ENCODE data around the gene CNIH2.
A peak's percentile ranks its signal among the peaks of the same experiment; 100 is the strongest.
"Not testable (repeated sequence)": the region's sequence is repeated elsewhere in the genome, so short reads cannot be mapped to it uniquely, and the experiment has no call there.

CNIH2 gene

DNA sequence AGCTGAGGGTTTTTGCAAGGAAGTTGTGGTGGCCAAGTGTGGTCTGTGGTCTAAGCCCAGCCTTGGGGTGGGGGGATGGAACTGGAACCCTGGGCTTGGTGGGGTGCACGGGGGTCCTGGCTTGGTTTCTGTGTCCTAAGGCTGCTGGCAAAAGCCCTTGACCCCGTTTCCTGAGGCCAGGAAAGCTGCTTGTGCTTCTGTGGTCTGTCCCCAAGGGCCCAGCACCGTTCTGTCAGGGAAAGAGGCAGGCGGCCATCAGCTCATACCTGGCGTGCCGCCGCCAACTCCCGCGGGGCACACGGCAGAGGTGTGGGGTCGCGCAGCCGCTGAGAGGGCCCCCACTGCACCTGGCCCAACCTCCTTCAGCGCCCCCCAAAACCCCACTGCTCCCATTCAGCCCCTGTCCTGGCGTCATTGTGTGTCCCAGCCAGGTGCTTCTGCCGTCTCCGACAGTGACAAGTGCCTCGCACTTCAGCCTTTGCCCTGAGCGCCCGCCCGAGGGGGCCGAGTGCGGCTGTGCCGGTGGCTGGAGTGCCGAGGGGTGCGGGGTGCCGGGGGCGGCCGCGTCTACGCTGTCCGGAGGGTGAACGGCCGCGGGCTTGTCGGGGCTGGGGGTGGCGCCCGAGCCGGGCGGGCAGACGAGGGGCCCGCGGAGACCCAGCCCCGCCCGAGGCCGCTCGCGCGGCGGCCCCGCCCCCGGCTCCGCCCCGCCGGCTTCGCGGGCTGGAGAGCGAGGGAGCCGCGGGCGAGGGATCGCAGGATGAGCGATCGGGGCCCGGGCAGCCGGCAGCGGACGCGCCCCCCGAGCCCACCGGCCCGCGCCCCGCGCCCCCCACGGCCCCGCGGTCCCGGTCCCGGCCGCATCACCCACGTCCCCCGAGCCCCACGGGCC, at the start of gene CNIH2:
Gene CNIH2, plus strand, starts transcription at position 705 of the 892 bp plus-strand sequence. CDS start 282 bp downstream, outside the sequence.
- no peak for DNase-seq

DNA sequence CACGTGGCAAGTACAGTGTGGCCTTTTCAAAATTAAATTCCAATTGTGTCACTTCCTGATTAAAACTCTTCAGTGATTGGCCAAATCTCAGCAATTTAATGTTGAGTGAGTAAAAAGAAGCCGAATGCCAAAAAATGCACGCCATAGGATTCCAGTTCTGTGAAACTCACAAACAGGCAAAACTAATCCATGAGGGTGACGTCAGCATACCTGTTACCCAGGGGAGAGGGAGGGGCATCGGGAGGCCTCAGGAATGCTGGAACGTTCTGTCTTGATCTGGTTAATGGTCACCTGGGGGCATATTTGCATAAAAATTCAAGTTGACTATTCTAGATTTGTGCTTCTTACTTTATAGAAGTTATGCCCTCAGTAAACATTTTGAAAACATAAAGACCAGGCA, 49.5 kb upstream of the CNIH2 start:
- no peak for DNase-seq

DNA sequence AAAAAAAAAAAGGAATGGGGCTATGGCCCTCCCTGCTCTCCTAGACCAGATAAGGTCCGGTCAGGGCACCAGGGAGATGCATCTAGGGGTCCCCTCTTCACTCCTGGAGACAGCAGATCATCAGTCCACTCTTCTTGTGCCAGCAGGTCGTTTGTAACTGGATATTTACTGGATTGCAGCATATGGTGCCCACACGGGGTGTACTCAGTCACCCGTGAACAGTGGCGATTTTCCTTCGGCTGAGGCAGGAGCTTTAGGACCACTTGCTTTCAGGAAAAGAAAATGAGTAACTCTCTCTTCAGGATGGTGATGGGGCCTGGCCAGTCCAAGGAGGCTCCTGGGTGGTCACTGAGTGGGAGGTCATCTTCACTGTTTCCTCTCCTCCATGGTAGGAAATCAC, 47.8 kb upstream of the CNIH2 start:
- DNase-seq, result no peak

DNA sequence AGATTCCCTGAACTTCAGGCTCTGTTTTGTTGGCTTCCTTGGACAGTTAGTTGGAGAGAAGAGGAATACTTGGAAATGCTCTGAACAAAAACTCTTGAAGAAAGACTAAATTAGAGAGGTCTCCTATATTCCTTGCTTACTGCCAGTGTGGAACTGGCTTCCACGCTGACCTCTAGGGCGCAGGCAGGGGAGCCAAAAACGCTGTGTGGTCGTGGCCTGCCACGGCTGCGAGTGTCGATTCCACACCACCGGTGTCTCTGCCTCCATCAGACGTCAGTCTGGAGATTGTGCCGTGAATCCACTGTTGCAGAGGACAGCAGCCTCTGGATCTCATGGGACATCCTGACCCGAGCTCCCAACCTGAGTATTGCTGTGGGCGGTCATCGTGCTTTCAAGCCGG, 47.0 kb upstream of the CNIH2 start:
- no peak for DNase-seq

DNA sequence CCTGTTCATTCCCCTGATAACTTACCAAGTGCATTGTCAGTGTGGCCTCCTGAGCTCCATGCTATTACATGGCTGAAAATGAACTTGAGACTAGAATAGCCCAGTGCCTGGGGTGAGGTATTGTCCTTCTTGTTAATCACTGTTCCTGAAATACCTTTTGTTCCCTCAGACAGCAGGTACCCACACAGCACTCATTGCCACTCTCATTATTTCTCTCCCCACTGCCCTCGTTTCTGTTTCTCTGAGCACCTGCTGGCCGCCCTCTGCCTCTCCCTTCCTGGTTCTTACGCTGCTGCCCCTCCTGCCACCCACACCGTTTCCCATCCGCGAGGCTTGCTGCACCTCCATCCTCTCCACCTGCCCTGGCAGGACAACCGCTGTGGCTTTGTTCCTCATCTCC, 46.4 kb upstream of the CNIH2 start:
- peak; percentile 91 for DNase-seq

DNA sequence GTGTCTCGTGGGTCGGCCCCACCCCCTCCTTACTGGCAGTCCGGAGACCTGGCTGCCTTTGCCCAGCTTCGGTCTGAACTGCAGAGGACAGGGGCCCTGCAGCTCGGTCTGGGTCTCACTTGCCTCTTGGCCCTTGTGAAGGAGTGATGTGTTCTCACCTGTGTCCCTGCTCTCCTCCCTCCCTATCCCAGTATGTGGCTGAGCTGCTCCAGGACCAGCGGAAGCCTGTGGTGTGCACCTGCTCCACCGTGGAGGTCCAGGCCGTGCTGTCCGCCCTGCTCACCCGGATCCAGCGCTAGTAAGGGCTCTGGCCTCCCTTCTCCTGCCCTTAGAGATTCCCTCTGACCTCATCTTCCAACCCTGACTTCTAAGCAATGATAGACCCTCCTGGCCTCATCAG, 45.2 kb upstream of the CNIH2 start:
- no peak for DNase-seq

DNA sequence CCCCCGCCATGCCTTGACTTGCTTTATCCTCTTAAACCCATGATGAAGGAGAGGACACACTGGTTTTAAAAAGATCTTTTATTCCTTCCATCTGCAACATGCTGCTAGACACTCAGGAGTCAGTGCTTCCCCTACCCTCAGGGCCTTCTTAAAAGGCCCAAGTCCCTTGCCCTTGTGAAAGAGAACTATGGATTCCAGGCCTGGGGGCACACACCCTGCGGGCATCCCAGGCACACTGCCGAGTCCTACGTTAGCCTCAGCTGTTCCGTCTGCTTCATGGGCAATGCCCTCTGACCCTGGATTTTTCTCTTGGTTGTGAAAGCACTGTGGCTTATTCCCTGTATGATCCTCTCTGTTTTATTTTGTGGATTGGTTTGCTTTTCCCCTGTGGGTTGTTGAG, 44.7 kb upstream of the CNIH2 start:
- no peak for DNase-seq

DNA sequence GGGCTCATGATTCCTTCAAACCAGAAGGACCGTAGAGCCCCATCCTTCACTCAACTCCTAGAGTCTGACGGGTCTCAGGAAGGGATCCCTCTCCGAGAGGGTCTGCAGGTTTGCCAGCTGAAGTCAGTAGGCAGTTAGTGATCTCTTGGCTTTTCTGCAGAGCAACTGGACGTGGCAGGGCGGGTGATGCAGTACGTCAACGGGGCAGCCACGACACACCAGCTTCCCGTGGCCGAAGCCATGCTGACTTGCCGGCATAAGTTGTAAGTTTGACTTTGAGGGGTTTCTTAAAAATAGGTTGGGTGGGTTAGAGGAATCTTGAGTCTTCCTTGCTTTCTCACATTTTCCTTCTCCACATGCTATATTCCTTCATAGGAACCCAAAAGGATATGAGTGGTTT, 42.8 kb upstream of the CNIH2 start:
- DNase-seq, result no peak

DNA sequence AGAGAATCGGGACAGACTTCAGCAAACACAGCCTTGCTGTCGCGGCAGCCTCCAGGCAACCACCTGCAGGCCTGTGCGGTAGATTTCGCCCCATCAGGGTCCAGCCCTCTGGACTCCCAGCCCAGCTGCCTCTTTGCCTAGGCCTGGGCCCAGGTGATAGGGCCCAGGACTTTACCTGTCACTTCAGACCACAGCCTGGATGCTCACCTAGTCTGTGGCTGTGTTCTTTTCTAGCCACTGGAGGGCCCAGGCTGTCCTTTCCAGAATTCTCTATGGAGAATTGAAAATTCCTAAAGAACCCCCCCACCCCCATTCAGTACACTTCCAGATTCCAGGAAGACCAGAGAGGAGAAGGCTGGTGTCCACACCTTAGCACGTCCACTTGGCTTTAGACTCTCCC, 40.1 kb upstream of the CNIH2 start:
- DNase-seq, result no peak

DNA sequence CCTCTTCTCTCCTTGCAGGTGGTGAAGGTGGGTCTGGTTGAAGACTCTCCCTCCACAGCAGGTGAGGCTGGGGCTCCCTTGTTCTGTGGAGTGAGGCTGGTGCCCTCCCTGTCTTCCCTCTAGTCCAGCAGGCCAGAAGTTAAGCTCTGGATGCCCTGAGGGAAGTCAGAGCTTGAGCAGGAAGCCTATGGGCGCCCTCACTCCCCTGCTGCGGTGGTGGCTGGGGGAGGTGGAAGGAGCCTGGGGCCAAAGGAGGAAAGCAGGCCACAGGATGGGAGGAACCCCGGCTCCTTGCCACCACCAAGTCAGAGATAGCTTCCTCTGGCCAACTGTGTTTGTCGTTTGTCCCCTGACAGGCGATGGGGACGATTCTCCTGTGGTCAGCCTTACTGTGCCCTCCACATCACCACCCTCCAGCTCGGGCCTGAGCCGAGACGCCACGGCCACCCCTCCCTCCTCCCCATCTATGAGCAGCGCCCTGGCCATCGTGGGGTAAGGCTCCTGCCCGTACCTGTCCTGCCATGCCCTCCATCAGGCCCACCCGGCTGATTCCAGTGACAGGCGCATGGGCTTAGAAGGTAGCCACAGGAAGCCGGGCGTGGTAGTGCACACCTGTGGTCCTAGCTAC, 39.1 kb upstream of the CNIH2 start:
- no peak for DNase-seq

DNA sequence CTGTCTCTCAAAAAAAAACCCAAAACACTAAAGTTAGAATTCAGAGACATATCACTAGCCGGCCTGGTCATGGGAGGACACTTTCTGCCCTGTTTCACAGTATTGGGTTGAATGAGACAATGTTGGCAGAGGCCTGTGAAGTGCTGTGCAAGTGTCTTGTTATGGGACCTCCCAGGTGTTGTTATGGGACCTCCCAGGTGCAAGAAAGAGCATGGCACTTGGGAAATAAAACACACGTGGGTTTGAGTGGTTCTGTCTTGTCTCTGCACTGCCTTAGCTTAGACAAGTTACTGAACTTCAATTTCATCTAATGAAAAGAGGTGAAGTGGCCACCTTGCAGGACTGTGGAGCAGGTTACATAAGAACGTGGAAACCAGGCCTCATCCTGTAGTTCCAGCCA, 38.5 kb upstream of the CNIH2 start:
- DNase-seq, result no peak

DNA sequence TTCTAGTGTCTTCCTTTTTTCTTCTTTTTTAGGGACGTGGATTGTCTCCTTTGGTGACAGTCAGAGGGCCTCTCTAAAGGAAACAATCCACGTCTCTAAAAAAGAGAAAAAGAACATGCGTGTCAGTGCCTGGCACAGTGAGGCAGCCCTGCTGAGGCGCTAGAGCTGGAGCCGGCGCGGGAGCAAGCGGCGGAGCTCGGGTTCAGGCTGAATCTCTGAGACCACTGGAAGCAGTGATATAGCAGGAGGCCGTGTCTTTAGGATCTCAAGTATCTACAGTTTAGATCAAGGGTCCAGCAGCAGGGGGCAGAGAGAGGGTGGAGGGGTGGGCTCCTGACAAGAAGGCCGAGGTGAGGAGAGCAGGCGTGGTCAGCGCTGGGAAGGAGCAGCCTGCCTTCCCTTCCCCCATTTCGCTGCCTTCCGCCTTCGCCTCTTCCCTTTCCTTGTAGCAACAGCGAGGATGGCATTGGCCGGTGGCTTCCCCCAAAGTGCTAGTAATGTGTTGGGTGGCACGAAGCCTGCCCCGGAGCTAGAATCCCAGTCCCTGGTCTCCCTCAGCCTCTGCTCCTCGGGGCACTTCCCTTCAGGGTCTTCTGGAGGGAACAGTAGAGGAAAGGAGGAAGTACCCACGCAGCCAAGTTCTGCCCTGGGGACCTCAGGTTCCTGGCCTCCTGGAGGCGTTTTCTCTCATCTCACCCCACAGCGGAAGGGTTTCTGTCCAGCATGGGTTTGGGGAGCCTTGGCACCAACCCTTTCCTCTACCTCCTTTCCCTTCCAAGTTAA, 37.8 kb upstream of the CNIH2 start:
- DNase-seq, result no peak

DNA sequence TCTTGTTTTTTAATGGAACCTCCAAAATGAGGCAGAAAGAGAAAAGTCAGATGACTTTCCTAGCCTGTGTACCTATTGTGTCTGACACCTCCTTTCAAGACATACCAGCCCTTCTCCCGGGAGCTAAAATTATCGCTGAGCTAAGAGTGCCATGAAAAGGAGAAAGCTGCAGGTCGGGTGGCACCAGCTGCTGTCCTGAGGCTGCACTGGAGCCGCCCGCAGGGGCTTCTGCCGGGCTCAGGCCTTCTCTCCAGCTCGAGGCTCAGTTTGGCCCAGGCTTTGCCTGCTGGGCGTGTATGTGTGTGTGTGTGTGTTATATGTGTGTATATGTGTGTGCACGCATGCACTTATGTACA, 37.2 kb upstream of the CNIH2 start:
- no peak for DNase-seq

DNA sequence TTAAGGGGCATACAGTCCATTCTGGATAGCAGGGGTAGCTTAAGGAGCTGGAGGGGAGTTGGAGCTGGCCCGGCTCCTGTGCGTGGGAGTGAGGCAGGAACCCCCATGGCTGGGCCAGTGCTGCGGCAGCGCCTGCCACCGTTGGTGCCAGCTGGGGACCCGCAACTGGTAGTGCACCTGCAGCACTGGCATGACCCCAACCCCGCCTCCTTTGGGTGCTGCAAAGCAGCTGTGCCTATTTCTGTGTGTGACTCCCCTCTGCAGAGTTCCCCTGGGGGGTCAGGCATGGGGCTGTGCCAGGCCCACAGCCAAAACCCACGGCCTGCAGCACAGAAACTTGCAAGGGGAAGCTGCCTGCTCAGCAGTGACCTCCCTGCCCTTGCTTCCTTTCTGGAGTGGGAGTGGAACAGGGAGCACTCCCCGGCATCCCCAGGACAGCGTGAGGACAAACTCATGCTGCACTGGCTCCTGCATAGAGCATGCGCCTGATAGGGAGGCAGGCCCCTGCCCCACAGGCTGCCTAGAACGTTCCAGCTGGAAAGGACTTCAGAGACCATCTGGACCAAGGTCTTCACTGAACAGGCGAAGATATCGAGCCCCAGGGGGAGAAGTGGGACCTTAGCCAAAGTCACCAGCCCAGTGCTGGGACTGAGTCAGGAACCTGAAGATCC, 35.7 kb upstream of the CNIH2 start:
- no peak for DNase-seq

DNA sequence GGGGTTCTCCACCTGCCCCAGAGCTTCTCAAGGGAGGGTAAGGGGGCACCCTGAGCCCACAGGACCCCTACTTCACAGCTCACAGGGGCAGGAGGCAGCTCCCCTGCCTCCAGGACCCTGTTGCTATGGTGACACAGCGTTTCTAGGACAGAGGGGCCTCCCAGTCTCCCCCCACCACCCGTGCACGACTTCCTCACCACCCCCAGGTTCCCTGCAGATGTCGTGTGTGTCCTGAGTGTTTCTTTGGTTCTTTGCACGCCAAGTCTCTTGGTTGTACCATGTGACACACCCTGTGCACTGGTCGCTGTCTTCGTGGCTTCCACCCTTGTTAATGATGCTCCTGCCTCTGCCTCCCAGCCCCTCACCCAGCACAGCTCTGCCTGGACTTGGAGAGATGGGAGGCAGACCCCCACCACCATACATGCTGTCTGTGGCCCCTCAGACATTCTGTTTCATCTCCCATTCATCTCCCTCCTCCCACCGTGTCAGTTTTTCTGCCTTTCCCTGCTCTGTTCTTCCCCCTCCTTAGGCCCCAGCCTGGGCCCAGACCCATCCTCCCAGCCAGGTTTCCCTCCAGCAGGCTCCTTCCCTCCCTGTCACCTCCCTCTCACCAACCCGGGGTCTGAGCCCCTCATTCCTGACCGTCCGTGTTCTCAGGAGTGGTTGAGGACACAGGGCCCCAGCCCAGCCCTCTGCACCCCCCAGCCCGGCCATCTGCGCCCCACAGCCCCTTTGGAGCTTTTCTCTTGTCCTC, 34.0 kb upstream of the CNIH2 start:
- DNase-seq, result no peak

DNA sequence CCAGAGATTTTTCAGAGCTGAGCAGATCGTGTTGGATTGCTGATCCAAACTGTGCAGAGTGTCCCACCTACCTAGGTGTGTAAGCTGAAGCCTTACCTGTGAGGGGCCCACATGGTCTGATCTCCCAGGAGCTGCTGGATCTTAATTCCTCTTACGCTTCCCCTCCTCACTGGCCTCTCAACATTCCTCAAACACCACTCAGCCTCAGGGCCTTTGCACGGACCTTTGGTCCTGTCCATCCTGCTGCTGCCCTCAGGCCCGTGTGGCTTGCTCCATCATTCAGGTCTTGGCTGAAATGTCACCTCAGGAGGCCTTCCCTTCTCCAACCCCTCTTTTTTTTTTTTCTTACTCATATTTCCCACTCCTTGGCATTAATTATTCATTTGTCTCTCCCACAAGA, 30.7 kb upstream of the CNIH2 start:
- DNase-seq, result no peak

DNA sequence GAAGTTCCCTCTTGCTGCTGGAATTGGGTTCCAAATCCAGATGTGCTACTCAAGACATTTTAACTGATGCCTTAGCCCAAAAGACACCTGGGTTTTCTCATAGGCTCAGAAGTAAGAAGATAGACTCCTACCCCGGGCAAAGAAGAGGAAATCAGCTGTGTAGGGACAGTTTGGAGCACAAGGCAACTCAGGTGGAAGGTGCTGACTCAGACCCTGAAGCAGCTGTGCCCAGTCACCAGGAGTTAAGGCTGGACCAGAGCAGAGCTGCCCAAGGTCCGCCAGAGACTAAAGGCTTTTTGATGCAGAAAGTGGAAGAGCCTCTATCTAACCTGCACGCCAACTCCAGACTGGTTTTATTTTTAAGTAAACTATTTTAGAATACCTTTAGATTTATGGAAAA, 30.2 kb upstream of the CNIH2 start:
- DNase-seq, result no peak

DNA sequence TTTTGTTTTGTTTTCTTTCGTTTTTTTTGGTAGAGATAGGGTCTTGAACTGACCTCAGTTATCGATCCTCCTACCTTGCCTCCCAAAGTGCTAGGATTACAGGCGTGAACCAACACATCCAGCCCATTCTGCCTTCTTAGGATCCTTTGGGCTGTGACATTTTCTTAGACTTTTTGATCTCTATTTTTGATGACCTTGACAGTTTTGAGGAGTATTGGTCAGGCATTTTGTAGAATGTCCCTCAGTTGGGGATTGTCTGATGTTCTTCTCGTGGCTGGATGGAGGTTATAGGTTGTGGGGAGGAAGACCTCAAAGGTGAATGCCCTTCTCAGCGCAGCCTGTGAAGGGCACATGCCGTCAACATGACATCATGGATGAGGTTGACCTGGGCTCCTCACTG, 29.1 kb upstream of the CNIH2 start:
- DNase-seq, result no peak

DNA sequence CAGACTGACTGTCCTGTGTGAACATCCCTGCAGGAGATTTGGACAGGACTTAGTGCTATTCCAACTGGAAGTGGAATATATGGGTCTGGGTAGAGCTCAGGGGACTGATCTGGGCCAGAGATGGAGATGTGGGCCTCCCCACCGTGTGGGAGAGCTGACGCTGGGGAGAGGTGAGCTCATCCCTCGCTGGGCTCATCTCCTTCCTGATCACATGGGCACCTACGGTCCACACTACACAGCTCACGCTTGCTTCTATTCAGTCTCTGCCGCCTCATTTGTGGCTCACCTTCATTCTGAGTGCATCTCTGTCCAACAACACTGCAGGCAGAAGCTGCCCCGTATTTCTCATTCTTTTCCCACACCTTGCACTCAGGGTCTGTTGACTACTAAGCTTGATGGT, 26.2 kb upstream of the CNIH2 start:
- DNase-seq, result no peak

DNA sequence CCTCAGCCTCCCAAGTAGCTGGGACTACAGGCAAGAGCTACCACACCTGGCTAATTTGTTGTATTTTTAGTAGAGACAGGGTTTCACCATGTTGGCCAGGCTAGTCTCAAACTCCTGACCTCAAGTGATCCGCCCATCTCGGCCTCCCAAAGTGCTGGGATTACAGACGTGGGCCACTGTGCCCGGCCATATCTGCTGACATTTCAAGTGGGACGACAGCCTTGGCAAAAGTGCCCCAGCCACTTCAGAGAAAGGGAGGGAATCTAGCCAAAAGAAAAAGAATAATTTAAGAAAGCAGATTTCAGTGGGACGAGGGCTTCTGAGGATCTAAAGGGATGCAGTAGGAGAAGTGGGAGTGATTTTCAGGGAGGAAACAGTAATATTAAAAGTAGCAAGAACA, 24.9 kb upstream of the CNIH2 start:
- DNase-seq, result not testable (repeated sequence)

DNA sequence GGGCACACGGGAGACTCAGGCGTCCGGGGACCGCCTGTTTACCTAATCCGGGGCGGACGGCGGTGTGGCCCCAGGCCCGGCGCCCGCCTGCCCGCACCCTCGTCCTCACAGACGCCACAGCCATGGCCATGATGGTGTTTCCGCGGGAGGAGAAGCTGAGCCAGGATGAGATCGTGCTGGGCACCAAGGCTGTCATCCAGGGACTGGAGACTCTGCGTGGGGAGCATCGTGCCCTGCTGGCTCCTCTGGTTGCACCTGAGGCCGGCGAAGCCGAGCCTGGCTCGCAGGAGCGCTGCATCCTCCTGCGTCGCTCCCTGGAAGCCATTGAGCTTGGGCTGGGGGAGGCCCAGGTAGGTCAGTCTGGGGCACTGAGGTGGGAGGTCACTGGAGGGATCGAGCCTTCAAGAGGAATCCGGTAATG, 19.5 kb upstream of the CNIH2 start:
- no peak for DNase-seq

DNA sequence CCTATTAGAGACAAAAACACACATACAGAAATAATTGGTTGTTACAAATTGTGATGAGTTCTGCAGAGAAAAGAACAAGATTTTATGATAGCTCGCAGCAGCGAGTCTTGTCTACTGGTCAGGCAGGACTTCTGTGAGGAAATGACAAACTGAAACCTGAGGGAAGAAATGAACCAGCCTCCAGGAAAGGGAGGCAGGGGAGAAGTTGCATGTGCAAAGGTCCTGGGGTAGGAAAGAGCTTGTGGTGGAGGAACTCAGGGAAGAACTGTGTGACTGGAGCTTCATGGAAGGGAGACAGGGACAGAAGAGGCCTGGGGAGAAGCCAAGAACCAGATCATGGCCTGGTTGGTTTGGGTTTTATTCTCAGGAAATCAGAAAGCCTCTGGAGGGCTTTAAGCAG, 18.8 kb upstream of the CNIH2 start:
- DNase-seq, result no peak

DNA sequence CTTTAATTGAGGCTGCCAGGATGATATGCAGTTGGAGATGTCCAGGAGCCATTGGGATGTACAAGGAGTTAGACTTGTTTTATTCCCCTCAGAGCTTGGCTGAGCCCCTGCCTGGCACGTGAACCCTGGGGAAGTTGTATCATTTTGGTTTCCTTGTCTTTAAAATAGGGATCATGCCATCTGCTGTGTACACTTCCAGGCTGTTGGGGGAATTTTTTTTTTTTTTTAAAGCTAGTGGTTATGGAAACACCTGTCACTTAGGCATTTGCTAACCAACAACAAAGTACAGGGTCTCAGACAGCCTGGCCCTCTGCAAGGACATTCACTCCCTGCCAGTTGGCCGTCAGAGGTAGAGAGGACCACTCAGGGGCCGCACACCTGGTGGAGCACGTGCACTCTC, 18.0 kb upstream of the CNIH2 start:
- no peak for DNase-seq

Measured in NCI-H1417 treated with DMSO at 0.1 percent for 48 hours (cell line).